Upper lobe of left lung (tissue), 6 donors: Measurements from ENCODE around the gene CDH13. TPM values are rescaled to one million over a fixed set of nuclear protein-coding genes. Genes with fewer than 3 reads are reported as not detected.

Experiments
- ATAC-seq, 2 donors: fragments of 200-7000 bp; cut with Tn5 transposase; one replicate each; pipeline ENCODE4 v1.9.1; 2022; ENCODE audit warnings: mild to moderate bottlenecking in 2 of 2, moderate library complexity in 2 of 2; ENCODE audit not compliant: low FRiP score in 2 of 2
- DNase-seq, 2 donors: peaks; one replicate each; pipeline ENCODE4 v3.0.0-alpha.2; 2019 to 2020
- H3K27ac ChIP-seq, 4 donors: fragments of 200-600 bp; sonication (generic); one replicate each; pipeline ENCODE4 v1.5.1; 2016 to 2019
- H3K27me3 ChIP-seq, 4 donors: fragments of 200-600 bp; sonication (generic); one replicate each; pipeline ENCODE4 v1.5.1; 2017 to 2019
- H3K36me3 ChIP-seq, 4 donors: fragments of 200-600 bp; sonication (generic); one replicate each; pipeline ENCODE4 v1.5.1; 2016 to 2019
- H3K4me1 ChIP-seq, 4 donors: fragments of 200-600 bp; sonication (generic); one replicate each; pipeline ENCODE4 v1.5.1; 2018 to 2019
- H3K4me3 ChIP-seq, 4 donors: fragments of 200-600 bp; sonication (generic); one replicate each; pipeline ENCODE4 v1.5.1; 2017 to 2019; ENCODE audit warnings: mild to moderate bottlenecking in 2 of 4, moderate library complexity in 1 of 4
- H3K9me3 ChIP-seq, 4 donors: fragments of 200-600 bp; sonication (generic); one replicate each; pipeline ENCODE4 v1.5.1; 2018 to 2019
- CTCF ChIP-seq, 6 experiments: fragments of 450-650 bp in 4 of 6; fragments of 200-600 bp in 2 of 6; sonication (generic) in 2 of 6; IDR thresholded peaks; one replicate each; pipeline ENCODE4 v1.5.1; 2016 to 2019; ENCODE audit warnings: antibody characterized with exemption in 6 of 6
- EP300 ChIP-seq, 4 donors: sonication (generic); formaldehyde crosslinking; IDR thresholded peaks; one replicate each; pipeline ENCODE4 v1.5.1; 2017; ENCODE audit warnings: antibody characterized with exemption in 4 of 4, control low read depth in 2 of 4
- POLR2A ChIP-seq, 4 donors: fragments of 450-650 bp; IDR thresholded peaks; one replicate each; pipeline ENCODE4 v1.5.1; 2016 to 2017; ENCODE audit warnings: antibody characterized with exemption in 4 of 4, mild to moderate bottlenecking in 2 of 4
- POLR2AphosphoS5 ChIP-seq, 2 donors: sonication (generic); formaldehyde crosslinking; IDR thresholded peaks; one replicate each; pipeline ENCODE4 v1.5.1; 2017; ENCODE audit warnings: antibody characterized with exemption in 2 of 2
- WGBS, 2 donors: methylation state at CpG; one replicate each; pipeline ENCODE4 v1.1.5; 2017 to 2018; 5-methylcytosine and 5-hydroxymethylcytosine counted together
- total RNA-seq, 6 donors: library from RNA; depleted of rRNA in 4 of 6; stranded (reverse); fragments of >200 nt in 4 of 6; gene quantifications; one replicate each; pipeline versions ENCODE4 v1.1.0 to v1.2.1, GENCODE V29; 2016 to 2021
- donor health status: DM: no; HTN: no; CAD: no; lungs with moderate emphysema.
- donor health status: DM: no; HTN: yes; CAD: no; lungs with severe emphysema.

Gene CDH13
- total RNA-seq, 6 donors from 2014 or later = 11.3 to 39.8 (median 19.9) TPM

- no peak for DNase-seq
- Histone ChIP-seq H3K27me3 (no peaks in the 10 kb centered on the region), H3K4me3 (no peak overlapping the region), H3K27ac (no peak overlapping the region), H3K9me3 (no peaks in the 10 kb centered on the region), H3K4me1 (no peaks in the 10 kb centered on the region), H3K36me3 (no peaks in the 10 kb centered on the region)
- 46 to 66% methylated on average over 1 of the region's 1 CpG for WGBS, 2 donors
- ATAC-seq = no peak
- no peak for TF ChIP-seq POLR2A (IDR thresholded peaks at IDR 0.05)
- no peak for TF ChIP-seq POLR2AphosphoS5 (IDR thresholded peaks at IDR 0.05)
- TF ChIP-seq EP300 (IDR thresholded peaks at IDR 0.05) = no peak
- TF ChIP-seq CTCF (IDR thresholded peaks at IDR 0.05) = no peak
Observed at GRCh38 chr16:83541231-83541630, 914.5 kb downstream of the CDH13 start.

- TF ChIP-seq POLR2AphosphoS5 (IDR thresholded peaks at IDR 0.05) (no peak), CTCF (IDR thresholded peaks at IDR 0.05) (no peak), POLR2A (IDR thresholded peaks at IDR 0.05) (no peak), EP300 (IDR thresholded peaks at IDR 0.05) (no peak)
Observed at GRCh38 chr16:83542491-83542890, 915.7 kb downstream of the CDH13 start.

GRCh38 chr16:83549316-83550182 lies 922.8 kb downstream of the CDH13 start:
- Histone ChIP-seq H3K4me3 (no peak overlapping the region), H3K4me1 (no peaks in the 10 kb centered on the region)
- WGBS, 2 donors = 51 to 52% methylated on average over 13 of the region's 13 CpGs

More at GRCh38 chr16:83542491-83542890, 915.7 kb downstream of the CDH13 start:
- H3K4me1 ChIP-seq = no peaks in the 10 kb centered on the region
- H3K27me3 ChIP-seq = no peaks in the 10 kb centered on the region
- H3K9me3 ChIP-seq = no peaks in the 10 kb centered on the region
- WGBS, 2 donors = 79 to 81% methylated on average over 5 of the region's 5 CpGs
- no peak for ATAC-seq
- H3K27ac ChIP-seq = no peak overlapping the region
- DNase-seq = no peak
- H3K4me3 ChIP-seq = no peak overlapping the region
- no peaks in the 10 kb centered on the region for H3K36me3 ChIP-seq

GRCh38 chr16:83550183-83550569 lies 923.4 kb downstream of the CDH13 start:
- ATAC-seq (no peak), DNase-seq (no peak)
- H3K4me3 ChIP-seq = no peak overlapping the region
- no peaks in the 10 kb centered on the region for H3K9me3 ChIP-seq
- H3K27ac ChIP-seq = no peak overlapping the region
- H3K4me1 ChIP-seq = no peaks in the 10 kb centered on the region
- TF ChIP-seq POLR2AphosphoS5 (IDR thresholded peaks at IDR 0.05) (no peak), EP300 (IDR thresholded peaks at IDR 0.05) (no peak), CTCF (IDR thresholded peaks at IDR 0.05) (no peak), POLR2A (IDR thresholded peaks at IDR 0.05) (no peak)
- no peaks in the 10 kb centered on the region for H3K27me3 ChIP-seq
- WGBS, 2 donors = 44 to 52% methylated on average over 4 of the region's 4 CpGs
- H3K36me3 ChIP-seq = no peaks in the 10 kb centered on the region

More at GRCh38 chr16:83549316-83550182, 922.8 kb downstream of the CDH13 start:
- no peaks in the 10 kb centered on the region for H3K36me3 ChIP-seq
- H3K27ac ChIP-seq = no peak overlapping the region
- DNase-seq (no peak), ATAC-seq (no peak)
- H3K9me3 ChIP-seq = no peaks in the 10 kb centered on the region
- TF ChIP-seq POLR2A (IDR thresholded peaks at IDR 0.05) (no peak), EP300 (IDR thresholded peaks at IDR 0.05) (no peak), POLR2AphosphoS5 (IDR thresholded peaks at IDR 0.05) (no peak), CTCF (IDR thresholded peaks at IDR 0.05) (no peak)
- no peaks in the 10 kb centered on the region for H3K27me3 ChIP-seq

GRCh38 chr16:83552228-83552627 lies 925.5 kb downstream of the CDH13 start:
- no peak overlapping the region for H3K4me3 ChIP-seq
- H3K27ac ChIP-seq = no peak overlapping the region
- 55 to 73% methylated on average over 3 of the region's 3 CpGs for WGBS, 2 donors
- no peaks in the 10 kb centered on the region for H3K4me1 ChIP-seq
- H3K27me3 ChIP-seq = no peaks in the 10 kb centered on the region
- ATAC-seq = no peak
- no peak for DNase-seq
- no peaks in the 10 kb centered on the region for H3K9me3 ChIP-seq
- TF ChIP-seq POLR2A (IDR thresholded peaks at IDR 0.05) (no peak), CTCF (IDR thresholded peaks at IDR 0.05) (no peak), EP300 (IDR thresholded peaks at IDR 0.05) (no peak), POLR2AphosphoS5 (IDR thresholded peaks at IDR 0.05) (no peak)
- H3K36me3 ChIP-seq = no peaks in the 10 kb centered on the region
